MCF 10A (cell line): ENCODE measurements around the gene RPS6KA2. TPM values are rescaled to one million over a fixed set of nuclear protein-coding genes. Genes with fewer than 3 reads are reported as not detected.

Experiments
- BruUV-seq: library from RNA; stranded (reverse); fragments of 400-500 nt; replicated peaks from 2 replicates; lab custom pipeline; 2021; lab: Mats Ljungman, UMichigan
- CTCF ChIA-PET: fragments of 300-600 bp; sonication (Branson Sonifier 250); formaldehyde crosslinking; extraction: SDS; loops from one replicate; lab custom pipeline; 2021; ENCODE audit warnings: antibody characterized with exemption, inconsistent platforms; lab: Yijun Ruan, JAX
- POLR2A ChIA-PET: fragments of 300-600, 350-650 bp; sonication (Branson Sonifier 250); formaldehyde crosslinking; extraction: SDS; loops from one replicate; lab custom pipeline; 2020; ENCODE audit warnings: antibody characterized with exemption, inconsistent platforms; lab: Yijun Ruan, JAX
- DNase-seq: peaks from one replicate; pipeline ENCODE4 v3.0.0-alpha.2; 2018; ENCODE audit not compliant: unreplicated experiment
- H3K27ac Mint-ChIP-seq: one replicate; pipeline ENCODE4 v1.8.0; 2022; ENCODE audit warnings: mild to moderate bottlenecking, low read depth, mixed read lengths; ENCODE audit not compliant: unreplicated experiment
- H3K27me3 Mint-ChIP-seq: one replicate; pipeline ENCODE4 v1.8.0; 2022; ENCODE audit warnings: mixed read lengths; ENCODE audit not compliant: insufficient read depth, unreplicated experiment
- H3K36me3 Mint-ChIP-seq: one replicate; pipeline ENCODE4 v1.8.0; 2022; ENCODE audit warnings: mild to moderate bottlenecking, moderate library complexity, mixed read lengths; ENCODE audit not compliant: insufficient read depth, unreplicated experiment
- H3K4me1 Mint-ChIP-seq: one replicate; pipeline ENCODE4 v1.8.0; 2022; ENCODE audit warnings: mixed read lengths; ENCODE audit not compliant: insufficient read depth, unreplicated experiment
- H3K4me3 Mint-ChIP-seq: one replicate; pipeline ENCODE4 v1.8.0; 2022; ENCODE audit warnings: mild to moderate bottlenecking, moderate library complexity, mixed read lengths; ENCODE audit not compliant: unreplicated experiment
- H3K9me3 Mint-ChIP-seq: one replicate; pipeline ENCODE4 v1.8.0; 2022; ENCODE audit warnings: mixed read lengths; ENCODE audit not compliant: unreplicated experiment
- CTCF ChIP-seq: fragments of 200-600 bp; IDR thresholded peaks from one replicate; pipeline ENCODE4 v1.8.0; 2022; ENCODE audit warnings: antibody characterized with exemption, mild to moderate bottlenecking; ENCODE audit not compliant: unreplicated experiment
- intact Hi-C: fragments of 100-400 bp; cut with micrococcal nuclease; formaldehyde crosslinking; loops from 2 replicates; pipeline ENCODE4 v1.14.1; 2022
- total RNA-seq: library from RNA; stranded (reverse); gene quantifications from 2 replicates; pipeline ENCODE4 v1.2.3, GENCODE V29; 2022

The RPS6KA2 gene
- total RNA-seq, 1 experiment from 2014 or later, result 126 TPM

GRCh38 chr6:166490671-166491500 is 136.2 kb downstream of the RPS6KA2 start:
- Mint-ChIP-seq H3K4me1 (no peaks in the 10 kb centered on the region), H3K9me3 (no peaks in the 10 kb centered on the region), H3K27me3 (no peaks in the 10 kb centered on the region), H3K27ac (no peak overlapping the region), H3K4me3 (no peak overlapping the region), H3K36me3 (peaks cover 94% of the 10 kb centered on the region)
- peak; percentile 13 for DNase-seq
- no peak for TF ChIP-seq CTCF
- ChIA-PET CTCF (interaction anchor here (0.6 kb wide), 3 partner anchors 71 to 284 kb away, joined by 3 read pairs; no protein-coding TSS in a partner anchor), POLR2A (interaction anchor here (0.6 kb wide), 1 partner anchor 83 kb away, joined by 3 read pairs; no protein-coding TSS in a partner anchor)
- BruUV-seq, result no TSS peak
- intact Hi-C loops, result no loop called here

GRCh38 chr6:166489301-166490155 is 137.5 kb downstream of the RPS6KA2 start:
- Mint-ChIP-seq H3K27me3 (no peaks in the 10 kb centered on the region), H3K9me3 (no peaks in the 10 kb centered on the region), H3K36me3 (peaks cover 90% of the 10 kb centered on the region), H3K4me1 (no peaks in the 10 kb centered on the region), H3K4me3 (no peak overlapping the region), H3K27ac (no peak overlapping the region)
- POLR2A ChIA-PET, result interaction anchor here (1.1 kb wide), 1 partner anchor 22 kb away, joined by 4 read pairs; no protein-coding TSS in a partner anchor
- intact Hi-C loops, result no loop called here
- no TSS peak for BruUV-seq
- no peak for DNase-seq
- CTCF ChIA-PET, result interaction anchor here (0.5 to 0.6 kb wide), 3 partner anchors 41 to 215 kb away, joined by 3 read pairs; no protein-coding TSS in a partner anchor
- no peak for TF ChIP-seq CTCF

GRCh38 chr6:166488701-166489100 is 138.3 kb downstream of the RPS6KA2 start:
- Mint-ChIP-seq H3K27ac (no peak overlapping the region), H3K36me3 (peaks cover 90% of the 10 kb centered on the region), H3K27me3 (no peaks in the 10 kb centered on the region), H3K4me3 (no peak overlapping the region), H3K9me3 (no peaks in the 10 kb centered on the region), H3K4me1 (no peaks in the 10 kb centered on the region)
- intact Hi-C loops, result no loop called here
- ChIA-PET CTCF (interaction anchor here (0.5 kb wide), 2 partner anchors 42 to 148 kb away, joined by 3 read pairs; no protein-coding TSS in a partner anchor), POLR2A (interaction anchor here (1.1 kb wide), 1 partner anchor 22 kb away, joined by 4 read pairs; no protein-coding TSS in a partner anchor)
- TF ChIP-seq CTCF, result no peak
- BruUV-seq, result no TSS peak
- DNase-seq, result no peak
